GM11168 (cell line): Measurements from ENCODE around the gene NUP43.
"Not testable (repeated sequence)": the region's sequence is repeated elsewhere in the genome, so short reads cannot be mapped to it uniquely, and the experiment has no call there.

Experiments
- in situ Hi-C: fragments of 300-500 bp; cut with MboI; formaldehyde crosslinking; loops from one replicate; pipeline ENCODE4 v1.12.0; 2022; ENCODE audit warnings: low sequenced_read_pairs; ENCODE audit not compliant: unreplicated experiment

The NUP43 gene

GRCh38 chr6:149749594-149750135, 3.3 kb upstream of the NUP43 start, which contains the start of gene PCMT1:
PCMT1 (plus strand) TSS chr6:149749741; CDS start chr6:149749902, 161 bp downstream.
- in situ Hi-C loops, result no loop called here

- in situ Hi-C loops, result not testable (repeated sequence)
Measured at GRCh38 chr6:149749082-149749593, 2.8 kb upstream of the NUP43 start.

GRCh38 chr6:149745252-149745651, 1.1 kb downstream of the NUP43 start:
- in situ Hi-C loops, result not testable (repeated sequence)

- in situ Hi-C loops, result no loop called here
Measured at GRCh38 chr6:149734915-149735314, 11.4 kb downstream of the NUP43 start.

- in situ Hi-C loops, result no loop called here
Measured at GRCh38 chr6:149733089-149733720, 13.1 kb downstream of the NUP43 start.

GRCh38 chr6:149729824-149730223, 16.5 kb downstream of the NUP43 start:
- in situ Hi-C loops, result no loop called here

- in situ Hi-C loops, result no loop called here
Measured at GRCh38 chr6:149728499-149729234, 17.7 kb downstream of the NUP43 start.

- in situ Hi-C loops, result no loop called here
Measured at GRCh38 chr6:149727793-149728498, 18.4 kb downstream of the NUP43 start.

GRCh38 chr6:149725785-149726184, 20.5 kb downstream of the NUP43 start:
- in situ Hi-C loops, result no loop called here

GRCh38 chr6:149723771-149724417, 22.4 kb downstream of the NUP43 start:
- in situ Hi-C loops, result no loop called here

- in situ Hi-C loops, result no loop called here
Measured at GRCh38 chr6:149723262-149723661, 23.1 kb downstream of the NUP43 start.

- in situ Hi-C loops, result no loop called here
Measured at GRCh38 chr6:149719531-149719930, 26.8 kb downstream of the NUP43 start.

- in situ Hi-C loops, result no loop called here
Measured at GRCh38 chr6:149717588-149718458, 28.5 kb downstream of the NUP43 start, which contains the start of gene LATS1. LATS1 (minus strand) TSS chr6:149718101; CDS start chr6:149702126, 15,975 bp downstream.

GRCh38 chr6:149717255-149717587, 29.1 kb downstream of the NUP43 start:
- in situ Hi-C loops, result no loop called here

- in situ Hi-C loops, result no loop called here
Measured at GRCh38 chr6:149716181-149716963, 30.0 kb downstream of the NUP43 start.

GRCh38 chr6:149714442-149714841, 31.9 kb downstream of the NUP43 start:
- in situ Hi-C loops, result no loop called here

GRCh38 chr6:149711711-149712110, 34.6 kb downstream of the NUP43 start:
- in situ Hi-C loops, result no loop called here

GRCh38 chr6:149701714-149702113, 44.6 kb downstream of the NUP43 start:
- in situ Hi-C loops, result no loop called here
